B cell (primary cell): ENCODE measurements around the gene METTL21C. TPM values are rescaled to one million over a fixed set of nuclear protein-coding genes. Genes with fewer than 3 reads are reported as not detected.

ENCODE experiments used
- ATAC-seq: fragments of 200-7000 bp; cut with Tn5 transposase; one replicate; pipeline ENCODE4 v1.10.0; 2021; ENCODE audit warnings: low read depth, mild to moderate bottlenecking, moderate number of reproducible peaks, moderate library complexity
- CTCF ChIA-PET: fragments of 350-600 bp; sonication (Branson Sonifier 250); formaldehyde crosslinking; loops from one replicate; lab custom pipeline; 2021; ENCODE audit warnings: antibody characterized with exemption, inconsistent platforms; lab: Charles Lee
- POLR2A ChIA-PET: fragments of 350-600 bp; sonication (Branson Sonifier 250); formaldehyde crosslinking; loops from one replicate; lab custom pipeline; 2021; ENCODE audit warnings: antibody characterized with exemption; lab: Charles Lee
- DNase-seq: peaks from one replicate; pipeline ENCODE4 v3.0.0; 2013
- H2AFZ ChIP-seq: 2 replicates; pipeline ENCODE4 v1.6.1; 2012; ENCODE audit warnings: mild to moderate bottlenecking, low read depth, low read length; ENCODE audit not compliant: insufficient read depth, poor library complexity, severe bottlenecking
- H3K27ac ChIP-seq, 2 donors: 1 replicate in 1 of 2; 2 replicates in 1 of 2; pipeline ENCODE4 v1.5.1; 2012 to 2013; ENCODE audit warnings: low read length in 2 of 2, mild to moderate bottlenecking in 2 of 2, moderate library complexity in 1 of 2
- H3K27me3 ChIP-seq, 4 experiments: fragments of 200-600 bp in 1 of 4; sonication (generic) in 1 of 4; replicated peaks in 1 of 4; 1 replicate in 2 of 4; 2 replicates in 2 of 4; pipeline versions ENCODE4 v1.6.1 to v1.7.0; 2013 to 2016; ENCODE audit warnings: low read length in 3 of 4, mild to moderate bottlenecking in 2 of 4, mixed read lengths in 1 of 4, moderate library complexity in 1 of 4; ENCODE audit not compliant: insufficient read depth in 4 of 4, control insufficient read depth in 3 of 4; ENCODE audit errors: control extremely low read depth in 1 of 4
- H3K36me3 ChIP-seq, 2 experiments: replicated peaks in 1 of 2; 1 replicate in 1 of 2; 2 replicates in 1 of 2; pipeline versions ENCODE4 v1.6.1 to v1.7.1; 2013; ENCODE audit warnings: low read length in 1 of 2; ENCODE audit not compliant: insufficient read depth in 2 of 2, control insufficient read depth in 1 of 2; ENCODE audit errors: control extremely low read depth in 1 of 2, extremely low read depth in 1 of 2
- H3K4me1 ChIP-seq, 2 donors: fragments of 200-600 bp in 1 of 2; sonication (generic) in 1 of 2; 1 replicate in 1 of 2; 2 replicates in 1 of 2; pipeline versions ENCODE4 v1.5.1 to v1.6.1; 2013 to 2017; ENCODE audit warnings: low read length in 2 of 2; ENCODE audit not compliant: control insufficient read depth in 2 of 2, insufficient read depth in 2 of 2
- H3K4me2 ChIP-seq: replicated peaks from 2 replicates; pipeline ENCODE3; 2012; ENCODE audit warnings: mild to moderate bottlenecking, low read depth, low read length; ENCODE audit not compliant: poor library complexity, severe bottlenecking
- H3K4me3 ChIP-seq, 5 experiments: fragments of 200-600 bp in 1 of 5; sonication (generic) in 1 of 5; 1 replicate in 3 of 5; 2 replicates in 2 of 5; pipeline versions ENCODE4 v1.5.1 to v1.7.0; 2011 to 2016; ENCODE audit warnings: low read length in 4 of 5, mild to moderate bottlenecking in 4 of 5, low read depth in 2 of 5, control low read depth in 1 of 5, moderate library complexity in 1 of 5; ENCODE audit not compliant: insufficient read depth in 1 of 5; ENCODE audit errors: control extremely low read depth in 1 of 5, extremely low read depth in 1 of 5
- H3K79me2 ChIP-seq: fragments of 200-600 bp; sonication (generic); one replicate; pipeline ENCODE4 v1.6.0; 2016; ENCODE audit warnings: low read length; ENCODE audit not compliant: control insufficient read depth, insufficient read depth
- H3K9ac ChIP-seq: fragments of 200-600 bp; sonication (generic); 2 replicates; pipeline ENCODE4 v1.6.1; 2017; ENCODE audit warnings: mild to moderate bottlenecking, low read length, moderate library complexity
- H3K9me3 ChIP-seq, 3 donors: one replicate each; pipeline versions ENCODE4 v1.6.1 to v1.7.1; 2013; ENCODE audit warnings: low read length in 2 of 3; ENCODE audit not compliant: control insufficient read depth in 2 of 3, insufficient read depth in 1 of 3; ENCODE audit errors: control extremely low read depth in 1 of 3
- H4K20me1 ChIP-seq: 2 replicates; pipeline ENCODE4 v1.6.0; 2012; ENCODE audit warnings: mild to moderate bottlenecking, low read length; ENCODE audit not compliant: insufficient read depth, control insufficient read depth, poor library complexity, severe bottlenecking
- H3K27ac Mint-ChIP-seq: one replicate; pipeline ENCODE4 v1.8.0; 2021; ENCODE audit warnings: mixed read lengths
- H3K27me3 Mint-ChIP-seq: one replicate; pipeline ENCODE4 v1.8.0; 2021; ENCODE audit warnings: mixed read lengths
- H3K4me1 Mint-ChIP-seq: one replicate; pipeline ENCODE4 v1.8.0; 2021; ENCODE audit warnings: mixed read lengths
- H3K4me3 Mint-ChIP-seq: one replicate; pipeline ENCODE4 v1.8.0; 2021; ENCODE audit warnings: mixed read lengths
- H3K9me3 Mint-ChIP-seq: one replicate; pipeline ENCODE4 v1.8.0; 2022; ENCODE audit warnings: mixed read lengths; ENCODE audit not compliant: insufficient read depth
- CTCF ChIP-seq: fragments of 200-600 bp; IDR thresholded peaks from one replicate; pipeline ENCODE4 v1.8.0; 2022; ENCODE audit warnings: antibody characterized with exemption, mild to moderate bottlenecking
- EZH2 ChIP-seq: IDR thresholded peaks from 2 replicates; pipeline ENCODE4 v1.6.1; 2012; ENCODE audit warnings: borderline replicate concordance, low read depth, mild to moderate bottlenecking, moderate library complexity, low read length; ENCODE audit not compliant: insufficient read depth, poor library complexity, severe bottlenecking
- WGBS: methylation state at CpG from one replicate; pipeline ENCODE4 v1.1.5; 2013; ENCODE audit warnings: missing lambda C conversion rate; ENCODE audit not compliant: insufficient coverage; 5-methylcytosine and 5-hydroxymethylcytosine counted together
- intact Hi-C: fragments of 100-400 bp; cut with micrococcal nuclease; formaldehyde crosslinking; loops from one replicate; pipeline ENCODE4 v1.10.0; 2022
- polyA plus RNA-seq: library from polyadenylated mRNA; depleted of rRNA; stranded (reverse); fragments of >200 nt; gene quantifications from 2 replicates; pipeline ENCODE4 v1.2.3, GENCODE V29; 2012
- total RNA-seq, 2 donors: library from RNA; stranded (reverse); fragments of 120-200 nt in 1 of 2; gene quantifications; 1 replicate in 1 of 2; 2 replicates in 1 of 2; pipeline versions ENCODE4 v1.2.3 to v1.2.4, GENCODE V29; 2013 to 2022

METTL21C gene
- total and polyA plus RNA-seq, 2 donors (not counting 1 experiment from before 2014, with no cell fraction given), result not detected

DNA sequence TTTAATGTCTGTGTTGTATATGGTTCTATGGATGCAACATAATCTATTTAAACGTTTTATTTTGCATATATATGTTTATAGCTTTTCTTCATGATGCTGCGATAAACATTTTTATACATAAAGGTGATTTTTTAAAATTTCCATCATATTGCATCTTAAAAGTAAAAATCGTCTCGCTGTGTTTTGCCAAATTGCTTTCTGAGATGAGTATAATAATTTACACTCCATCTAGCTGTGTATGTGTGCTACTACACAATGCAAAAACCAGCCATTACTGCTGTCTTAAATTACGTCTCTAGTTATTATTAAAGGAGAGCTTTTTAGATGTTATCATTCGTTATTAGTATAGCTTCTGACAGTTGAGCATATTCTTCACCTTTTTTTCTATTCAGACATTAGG, 37.2 kb downstream of the METTL21C start:
- no peaks in the 10 kb centered on the region for H4K20me1 ChIP-seq
- DNase-seq, result no peak
- H2AFZ ChIP-seq, result no peak overlapping the region
- H3K4me1 Mint-ChIP-seq, result no peaks in the 10 kb centered on the region
- WGBS, result no CpG with 5 or more reads among the region's 6 CpGs
- no peak overlapping the region for H3K9ac ChIP-seq
- no peaks in the 10 kb centered on the region for H3K4me1 ChIP-seq
- ChIA-PET POLR2A (interaction anchor here (0.6 kb wide), 1 partner anchor 9 kb away, joined by 5 read pairs; no protein-coding TSS in a partner anchor), CTCF (interaction anchor here (1.1 kb wide), 1 partner anchor 76 kb away, joined by 5 read pairs; no protein-coding TSS in a partner anchor)
- H3K4me3 ChIP-seq, result no peak overlapping the region
- no peak overlapping the region for H3K27ac Mint-ChIP-seq
- intact Hi-C loops, result loop anchor here (1.0 kb wide), 1 partner anchor 77 kb away; no protein-coding TSS in a partner anchor
- no peak overlapping the region for H3K4me2 ChIP-seq
- no peaks in the 10 kb centered on the region for H3K79me2 ChIP-seq
- no peak for ATAC-seq
- H3K36me3 ChIP-seq, result peaks cover 1 to 51% of the 10 kb centered on the region in 2 experiments
- H3K27me3 ChIP-seq, result no peaks in the 10 kb centered on the region
- no peak overlapping the region for H3K4me3 Mint-ChIP-seq
- no peaks in the 10 kb centered on the region for H3K27me3 Mint-ChIP-seq
- no peak overlapping the region for H3K27ac ChIP-seq
- peaks cover 0 to 3% (median 1%) of the 10 kb centered on the region in 3 donors for H3K9me3 ChIP-seq
- TF ChIP-seq EZH2 (no peak), CTCF (peak; percentile 49)
- no peaks in the 10 kb centered on the region for H3K9me3 Mint-ChIP-seq

- Histone ChIP-seq H3K4me3 (no peak overlapping the region), H3K4me2 (no peak overlapping the region), H3K4me1 (no peaks in the 10 kb centered on the region), H3K9ac (no peak overlapping the region), H3K79me2 (no peaks in the 10 kb centered on the region), H3K9me3 (peaks cover 0 to 3% (median 1%) of the 10 kb centered on the region in 3 donors), H3K36me3 (peaks cover 3 to 38% of the 10 kb centered on the region in 2 experiments), H2AFZ (no peak overlapping the region), H3K27ac (no peak overlapping the region), H3K27me3 (no peaks in the 10 kb centered on the region), H4K20me1 (no peaks in the 10 kb centered on the region)
- intact Hi-C loops, result no loop called here
- no peak overlapping the region for H3K27ac Mint-ChIP-seq
- DNase-seq, result no peak
- no peaks in the 10 kb centered on the region for H3K9me3 Mint-ChIP-seq
- POLR2A ChIA-PET, result no interaction called here
- WGBS, result 100% methylated on average over 2 of the region's 2 CpGs
- no peaks in the 10 kb centered on the region for H3K27me3 Mint-ChIP-seq
- no peaks in the 10 kb centered on the region for H3K4me1 Mint-ChIP-seq
- CTCF ChIA-PET, result no interaction called here
- H3K4me3 Mint-ChIP-seq, result no peak overlapping the region
- no peak for TF ChIP-seq CTCF
- no peak for TF ChIP-seq EZH2
- no peak for ATAC-seq
Measured at GRCh38 chr13:102654756-102655155, 40.1 kb downstream of the METTL21C start.
